Neuron (in vitro differentiated cells): ENCODE measurements around the gene RBBP7.

Experiments used
- H2AFZ ChIP-seq: one replicate; pipeline ENCODE4 v1.6.1; 2013; ENCODE audit warnings: low read depth, mild to moderate bottlenecking, inconsistent platforms, low read length, moderate library complexity
- H3K27me3 ChIP-seq: one replicate; pipeline ENCODE4 v1.6.1; 2013; ENCODE audit warnings: low read length; ENCODE audit not compliant: insufficient read depth
- H3K36me3 ChIP-seq: one replicate; pipeline ENCODE4 v1.6.1; 2013; ENCODE audit warnings: low read length; ENCODE audit not compliant: insufficient read depth
- H3K4me1 ChIP-seq: one replicate; pipeline ENCODE4 v1.6.1; 2013; ENCODE audit warnings: low read length; ENCODE audit not compliant: insufficient read depth
- H3K4me3 ChIP-seq: 2 replicates; pipeline ENCODE4 v1.5.1; 2013; ENCODE audit warnings: mild to moderate bottlenecking, low read length, moderate library complexity
- H3K9me3 ChIP-seq: one replicate; pipeline ENCODE4 v1.6.1; 2013; ENCODE audit warnings: low read length

Gene RBBP7

GRCh38 chrX:16852617-16853179 lies 17.5 kb downstream of the RBBP7 start:
- Histone ChIP-seq H3K4me3 (no peak overlapping the region), H2AFZ (no peak overlapping the region), H3K4me1 (peaks cover 3% of the 10 kb centered on the region), H3K9me3 (peaks cover 10% of the 10 kb centered on the region), H3K36me3 (peaks cover 57% of the 10 kb centered on the region), H3K27me3 (no peaks in the 10 kb centered on the region)

- H3K36me3 ChIP-seq = peaks cover 50% of the 10 kb centered on the region
- H2AFZ ChIP-seq = no peak overlapping the region
- H3K4me1 ChIP-seq = peaks cover 3% of the 10 kb centered on the region
- H3K27me3 ChIP-seq = no peaks in the 10 kb centered on the region
- H3K9me3 ChIP-seq = peaks cover 2% of the 10 kb centered on the region
- H3K4me3 ChIP-seq = no peak overlapping the region
Observed at GRCh38 chrX:16851827-16852226, 18.3 kb downstream of the RBBP7 start.

DNA sequence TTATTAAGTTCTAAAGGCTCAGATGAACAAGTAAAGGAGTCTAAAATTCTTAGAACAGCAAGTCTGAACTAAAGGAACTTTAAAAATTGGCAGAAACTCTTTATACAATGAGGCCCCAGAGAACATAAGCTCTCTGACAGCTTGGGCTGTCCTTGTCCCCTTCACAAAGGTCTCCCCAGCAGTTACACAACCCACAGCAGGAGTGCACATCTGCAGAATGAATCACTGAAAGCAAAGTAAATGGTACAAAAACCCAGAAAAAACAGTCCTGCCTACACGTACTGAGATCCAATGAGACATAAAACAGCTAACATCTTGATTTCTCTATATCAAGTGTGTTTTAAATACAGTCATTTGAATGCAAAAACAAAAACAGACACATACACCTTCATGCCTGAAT lies 18.7 kb downstream of the RBBP7 start:
- H2AFZ ChIP-seq = no peak overlapping the region
- peaks cover 3% of the 10 kb centered on the region for H3K4me1 ChIP-seq
- peaks cover 50% of the 10 kb centered on the region for H3K36me3 ChIP-seq
- H3K27me3 ChIP-seq = no peaks in the 10 kb centered on the region
- no peak overlapping the region for H3K4me3 ChIP-seq
- no peaks in the 10 kb centered on the region for H3K9me3 ChIP-seq

DNA sequence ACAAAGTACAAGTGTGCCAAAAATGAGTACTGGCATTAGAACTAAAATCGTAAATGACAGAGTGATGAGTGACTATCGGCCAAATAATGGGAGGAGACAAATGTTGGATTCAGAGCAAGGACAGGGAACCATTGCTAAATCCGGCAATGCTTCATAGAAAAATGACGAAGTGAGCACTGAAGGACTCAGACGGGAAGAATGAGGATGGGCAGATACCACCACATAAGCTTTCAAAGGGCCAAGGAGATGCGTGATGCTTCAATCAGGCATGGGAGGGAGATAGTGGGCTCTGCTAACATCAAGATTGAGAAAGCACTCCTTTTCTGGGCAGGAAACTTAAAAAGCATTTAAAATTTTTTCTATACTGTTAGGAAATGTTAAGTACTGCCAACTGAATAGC lies 21.6 kb downstream of the RBBP7 start:
- Histone ChIP-seq H3K4me3 (no peak overlapping the region), H3K27me3 (no peaks in the 10 kb centered on the region), H2AFZ (no peak overlapping the region), H3K36me3 (peaks cover 56% of the 10 kb centered on the region), H3K9me3 (no peaks in the 10 kb centered on the region), H3K4me1 (peaks cover 3% of the 10 kb centered on the region)

- no peaks in the 10 kb centered on the region for H3K9me3 ChIP-seq
- H3K36me3 ChIP-seq = peaks cover 73% of the 10 kb centered on the region
- no peak overlapping the region for H2AFZ ChIP-seq
- no peak overlapping the region for H3K4me3 ChIP-seq
- no peaks in the 10 kb centered on the region for H3K4me1 ChIP-seq
- no peaks in the 10 kb centered on the region for H3K27me3 ChIP-seq
Observed at GRCh38 chrX:16845686-16846085, 24.5 kb downstream of the RBBP7 start.

DNA sequence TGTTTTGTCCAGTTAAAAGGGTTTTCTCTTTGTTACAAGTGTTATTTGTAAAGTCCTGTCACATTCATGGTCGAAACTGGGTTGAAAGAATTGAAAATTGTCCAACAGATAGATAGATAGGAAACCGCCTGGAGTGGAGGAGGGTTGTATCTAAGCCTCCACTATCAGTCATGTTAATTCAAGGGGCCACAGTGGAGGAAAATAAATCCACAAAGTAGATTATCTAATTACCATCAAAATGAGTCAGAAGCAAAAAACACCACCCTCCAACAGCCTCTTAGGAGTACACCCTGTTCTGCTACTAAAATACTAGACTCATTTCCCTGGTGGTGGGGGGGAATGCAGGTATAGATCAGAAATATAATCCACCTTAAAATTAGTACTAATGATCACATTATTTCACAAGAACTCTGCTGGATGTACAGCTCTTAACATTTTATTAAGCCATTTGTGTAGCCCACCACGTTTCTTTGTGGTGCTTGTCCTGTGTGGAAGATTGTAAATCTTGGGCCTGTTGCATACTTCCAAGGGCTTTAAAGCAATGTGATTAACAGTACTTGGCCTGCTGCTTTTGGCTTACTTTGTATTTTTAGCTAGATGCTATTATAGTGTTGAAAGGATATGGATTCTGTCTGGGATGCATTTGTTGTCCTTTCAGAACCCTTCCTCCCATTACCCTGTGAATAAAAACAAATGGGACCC lies 26.8 kb downstream of the RBBP7 start:
- Histone ChIP-seq H3K36me3 (peaks cover 70% of the 10 kb centered on the region), H2AFZ (no peak overlapping the region), H3K9me3 (peaks cover 4% of the 10 kb centered on the region), H3K4me3 (no peak overlapping the region), H3K27me3 (no peaks in the 10 kb centered on the region), H3K4me1 (no peaks in the 10 kb centered on the region)

GRCh38 chrX:16842684-16843083 lies 27.5 kb downstream of the RBBP7 start:
- Histone ChIP-seq H3K9me3 (peaks cover 4% of the 10 kb centered on the region), H3K4me3 (no peak overlapping the region), H2AFZ (no peak overlapping the region), H3K36me3 (peaks cover 72% of the 10 kb centered on the region), H3K27me3 (no peaks in the 10 kb centered on the region), H3K4me1 (no peaks in the 10 kb centered on the region)

- H3K4me3 ChIP-seq = no peak overlapping the region
- peaks cover 4% of the 10 kb centered on the region for H3K9me3 ChIP-seq
- H2AFZ ChIP-seq = no peak overlapping the region
- H3K27me3 ChIP-seq = no peaks in the 10 kb centered on the region
- H3K36me3 ChIP-seq = peaks cover 69% of the 10 kb centered on the region
- no peaks in the 10 kb centered on the region for H3K4me1 ChIP-seq
Observed at GRCh38 chrX:16839852-16840460, 30.2 kb downstream of the RBBP7 start.

DNA sequence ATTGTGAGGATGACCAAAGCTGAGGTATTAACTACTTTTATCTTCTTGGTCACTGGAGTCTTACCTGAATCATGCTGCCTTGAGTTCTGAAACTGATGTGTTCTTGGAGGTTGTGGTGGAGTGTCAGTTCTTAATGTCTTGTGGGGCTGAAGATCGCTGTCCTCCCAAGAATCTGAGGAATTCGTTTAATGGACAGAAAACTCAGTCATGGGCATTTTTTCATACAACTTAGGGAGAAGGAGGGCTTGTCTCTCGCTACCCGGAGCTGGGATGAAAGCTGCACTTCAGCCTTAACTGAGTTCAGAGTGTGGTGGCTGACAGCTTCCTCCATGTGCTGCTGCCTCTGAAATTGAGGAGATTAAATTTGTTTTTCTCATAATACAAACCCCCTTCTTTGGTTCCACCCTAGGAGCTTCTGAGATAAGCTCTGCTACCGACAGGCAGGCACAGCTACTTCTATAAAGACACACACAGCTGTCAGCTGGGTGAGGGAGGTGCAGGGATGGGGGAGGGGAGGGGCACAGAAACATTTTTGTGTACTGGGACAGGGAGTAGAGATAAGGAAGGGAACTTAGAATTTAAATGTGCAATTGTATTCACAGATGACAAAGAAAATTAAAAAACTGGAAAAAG lies 30.8 kb downstream of the RBBP7 start:
- no peaks in the 10 kb centered on the region for H3K4me1 ChIP-seq
- H3K9me3 ChIP-seq = peaks cover 4% of the 10 kb centered on the region
- no peak overlapping the region for H2AFZ ChIP-seq
- no peak overlapping the region for H3K4me3 ChIP-seq
- H3K27me3 ChIP-seq = no peaks in the 10 kb centered on the region
- peaks cover 70% of the 10 kb centered on the region for H3K36me3 ChIP-seq

DNA sequence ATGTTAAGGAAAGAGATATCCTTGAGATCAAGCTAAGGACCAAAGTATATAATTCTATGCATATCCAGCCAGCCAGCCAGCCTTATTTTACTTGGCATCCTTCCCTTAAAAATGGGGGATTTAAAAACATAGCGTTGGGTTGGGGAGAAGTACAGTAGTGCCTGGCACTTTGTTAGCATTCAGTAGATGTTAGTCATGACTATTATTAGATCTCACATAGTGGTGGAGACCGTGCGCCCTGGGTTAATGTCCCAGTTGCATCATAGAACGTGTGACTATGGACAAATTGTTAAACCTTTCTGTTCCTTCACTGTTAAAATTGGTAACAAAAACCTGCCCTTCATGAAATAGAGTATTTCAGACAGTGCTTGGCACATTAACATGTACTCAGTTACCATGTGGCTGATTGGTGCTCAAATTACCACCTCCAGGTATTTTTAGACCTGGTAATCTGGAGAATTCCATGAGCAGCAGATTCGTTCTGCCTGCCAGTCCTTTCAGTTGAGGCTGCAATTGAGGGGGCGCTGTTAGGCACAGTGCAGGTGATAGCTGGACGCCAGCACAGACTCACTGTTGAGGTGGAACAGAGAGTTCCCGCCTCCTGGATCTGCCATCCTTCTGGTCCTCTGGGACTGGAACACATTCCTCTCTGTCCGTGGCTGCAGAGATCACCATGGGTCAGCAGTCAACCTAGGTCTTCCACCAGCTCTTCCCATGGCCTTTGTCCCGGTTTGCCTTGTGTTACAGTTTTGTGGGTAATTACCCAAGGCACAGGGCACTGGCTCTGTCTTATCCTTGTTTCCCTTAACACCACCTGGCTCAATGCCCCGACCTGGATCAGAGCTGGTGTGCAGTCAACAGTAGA lies 31.7 kb downstream of the RBBP7 start:
- no peak overlapping the region for H3K4me3 ChIP-seq
- no peaks in the 10 kb centered on the region for H3K27me3 ChIP-seq
- H2AFZ ChIP-seq = no peak overlapping the region
- H3K36me3 ChIP-seq = peaks cover 69% of the 10 kb centered on the region
- H3K4me1 ChIP-seq = no peaks in the 10 kb centered on the region
- H3K9me3 ChIP-seq = peaks cover 4% of the 10 kb centered on the region

DNA sequence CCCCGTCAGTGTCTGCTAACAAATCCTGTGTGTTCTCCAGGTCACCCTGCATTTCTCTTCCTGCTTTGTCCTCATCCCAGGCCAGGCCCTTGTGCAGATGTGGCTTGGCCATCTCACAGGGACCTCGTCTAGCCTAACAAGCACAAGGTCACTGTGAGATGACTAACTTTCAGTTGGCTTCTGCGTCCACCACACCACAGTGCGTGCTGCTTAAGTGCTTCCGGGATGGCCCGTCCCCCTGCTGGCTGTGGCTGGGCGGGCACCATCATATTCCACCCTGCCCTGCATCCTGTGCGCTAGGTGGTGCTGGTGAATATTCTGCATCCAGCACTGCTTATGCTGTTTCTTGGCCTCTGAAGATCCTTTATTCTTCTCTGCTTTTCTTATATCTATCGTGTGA lies 33.8 kb downstream of the RBBP7 start:
- H3K36me3 ChIP-seq = peaks cover 61% of the 10 kb centered on the region
- H3K27me3 ChIP-seq = no peaks in the 10 kb centered on the region
- H2AFZ ChIP-seq = no peak overlapping the region
- peaks cover 4% of the 10 kb centered on the region for H3K9me3 ChIP-seq
- H3K4me1 ChIP-seq = no peaks in the 10 kb centered on the region
- no peak overlapping the region for H3K4me3 ChIP-seq

- H2AFZ ChIP-seq = no peak overlapping the region
Observed at GRCh38 chrX:16834806-16835205, 35.4 kb downstream of the RBBP7 start.

More at GRCh38 chrX:16834806-16835205, 35.4 kb downstream of the RBBP7 start:
- H3K4me1 ChIP-seq = no peaks in the 10 kb centered on the region
- H3K9me3 ChIP-seq = peaks cover 4% of the 10 kb centered on the region
- H3K4me3 ChIP-seq = no peak overlapping the region
- H3K36me3 ChIP-seq = peaks cover 62% of the 10 kb centered on the region
- H3K27me3 ChIP-seq = no peaks in the 10 kb centered on the region
